HepG2 (cell line): Measurements from ENCODE around the gene VAV2. TPM values are rescaled to one million over a fixed set of nuclear protein-coding genes. Genes with fewer than 3 reads are reported as not detected.

ENCODE experiments used
- ATAC-seq: fragments of 200-7000 bp; cut with Tn5 transposase; 3 replicates; pipeline ENCODE4 v1.9.1; 2020; ENCODE audit warnings: mild to moderate bottlenecking, moderate library complexity
- BruUV-seq: library from RNA; stranded (reverse); fragments of 400-500 nt; replicated peaks from 2 replicates; lab custom pipeline; 2021; lab: Mats Ljungman, UMichigan
- CTCF ChIA-PET: fragments of 300-600 bp; formaldehyde crosslinking; extraction: SDS; loops from one replicate; lab custom pipeline; 2021; ENCODE audit warnings: low total read pairs, inconsistent platforms, low intra/inter-chr PET ratio; lab: Yijun Ruan, JAX
- POLR2A ChIA-PET: fragments of 350-600 bp; sonication (Branson Sonifier 250); formaldehyde crosslinking; loops from one replicate; lab custom pipeline; 2020; ENCODE audit warnings: antibody characterized with exemption, inconsistent platforms; lab: Yijun Ruan, JAX
- DNase-seq: peaks from one replicate; pipeline ENCODE4 v3.0.0-alpha.2; 2015; ENCODE audit warnings: low spot score
- FAIRE-seq: peaks from 3 replicates; lab custom pipeline; 2011; peaks lifted over from hg19 to GRCh38; lab: Jason Lieb, UNC
- H2AFZ ChIP-seq: one replicate; pipeline ENCODE4 v1.6.1; 2011; ENCODE audit warnings: low read length, inconsistent platforms
- H3K27ac ChIP-seq: fragments of 300-600 bp; 3 replicates; pipeline ENCODE4 v1.8.0; 2011; ENCODE audit warnings: mixed run types, mild to moderate bottlenecking, mixed read lengths, low read length, inconsistent platforms; ENCODE audit not compliant: insufficient read depth; ENCODE audit errors: extremely low read length
- H3K27me3 ChIP-seq, 2 experiments: fragments of 200-600 bp in 1 of 2; 2 replicates in 1 of 2; 3 replicates in 1 of 2; pipeline versions ENCODE4 v1.6.0 to v1.8.0; 2011; ENCODE audit warnings: low read length in 2 of 2, mild to moderate bottlenecking in 2 of 2, moderate library complexity in 2 of 2, inconsistent platforms in 1 of 2; ENCODE audit not compliant: insufficient read depth in 2 of 2, control insufficient read depth in 1 of 2
- H3K36me3 ChIP-seq, 2 experiments: fragments of 200-600 bp in 1 of 2; replicated peaks in 1 of 2; 2 replicates in 1 of 2; 3 replicates in 1 of 2; pipeline versions ENCODE4 v1.5.1 to v1.8.0; 2011; ENCODE audit warnings: low read length in 2 of 2, inconsistent platforms in 1 of 2; ENCODE audit not compliant: insufficient read depth in 2 of 2, control insufficient read depth in 1 of 2
- H3K4me1 ChIP-seq: 2 replicates; pipeline ENCODE4 v1.5.1; 2012; ENCODE audit warnings: low read length, inconsistent platforms; ENCODE audit not compliant: insufficient read depth
- H3K4me2 ChIP-seq: 2 replicates; pipeline ENCODE4 v1.6.0; 2011; ENCODE audit warnings: low read depth, low read length, inconsistent platforms
- H3K4me3 ChIP-seq, 3 experiments: fragments of 200-600 bp in 1 of 3; sonication (generic), shearing (Covaris generic) in 1 of 3; replicated peaks in 1 of 3; 2 replicates each; pipeline ENCODE4 v1.5.1; 2011 to 2016; ENCODE audit warnings: low read length in 3 of 3, inconsistent platforms in 2 of 3, low read depth in 2 of 3, mild to moderate bottlenecking in 2 of 3, control low read depth in 1 of 3, mixed read lengths in 1 of 3; ENCODE audit not compliant: insufficient read depth in 1 of 3
- H3K79me2 ChIP-seq: one replicate; pipeline ENCODE4 v1.6.1; 2011; ENCODE audit warnings: low read length, inconsistent platforms; ENCODE audit not compliant: insufficient read depth
- H3K9ac ChIP-seq: 2 replicates; pipeline ENCODE4 v1.6.0; 2011; ENCODE audit warnings: mild to moderate bottlenecking, low read depth, low read length, inconsistent platforms; ENCODE audit not compliant: insufficient read depth
- H3K9me3 ChIP-seq: 2 replicates; pipeline ENCODE4 v1.5.1; 2012; ENCODE audit warnings: mild to moderate bottlenecking, low read length
- H4K20me1 ChIP-seq: 2 replicates; pipeline ENCODE4 v1.6.0; 2011; ENCODE audit warnings: inconsistent platforms, mild to moderate bottlenecking, low read length, moderate library complexity; ENCODE audit not compliant: insufficient read depth
- AGO2 ChIP-seq: fragments of 200-400 bp; formaldehyde crosslinking; optimal IDR thresholded peaks from 2 replicates; pipeline ENCODE3; 2017; ENCODE audit warnings: mild to moderate bottlenecking, low read depth, low read length, moderate library complexity
- FOXP4 ChIP-seq: sonication (generic); formaldehyde crosslinking; IDR thresholded peaks from 2 replicates; pipeline ENCODE4 v1.4.0; 2020; ENCODE audit warnings: missing genetic modification reagents
- PHF20 ChIP-seq: sonication (generic); formaldehyde crosslinking; IDR thresholded peaks from 2 replicates; pipeline ENCODE4 v1.5.0; 2020; ENCODE audit warnings: mild to moderate bottlenecking, missing genetic modification reagents
- RAD51 ChIP-seq: fragments of 450-650 bp; IDR thresholded peaks from 2 replicates; pipeline ENCODE4 v1.6.1; 2016; ENCODE audit warnings: borderline replicate concordance
- RBAK ChIP-seq: sonication (generic); formaldehyde crosslinking; IDR thresholded peaks from 2 replicates; pipeline ENCODE4 v1.5.1; 2020; ENCODE audit warnings: mild to moderate bottlenecking, missing genetic modification reagents
- ZNF232 ChIP-seq: sonication (generic); formaldehyde crosslinking; IDR thresholded peaks from 2 replicates; pipeline ENCODE4 v1.4.0; 2020; ENCODE audit warnings: missing genetic modification reagents, borderline replicate concordance
- ZNF691 ChIP-seq: sonication (generic); formaldehyde crosslinking; IDR thresholded peaks from 2 replicates; pipeline ENCODE4 v1.4.0; 2020; ENCODE audit warnings: missing genetic modification reagents, low read depth, mild to moderate bottlenecking, borderline replicate concordance
- WGBS: methylation state at CpG from one replicate; pipeline ENCODE4 v1.1.6; 2017; ENCODE audit warnings: low lambda C conversion rate; 5-methylcytosine and 5-hydroxymethylcytosine counted together
- in situ Hi-C: cut with HindIII; loops from 2 replicates; pipeline ENCODE4 v1.10.0; 2017; ENCODE audit warnings: low pct_unique_long_range_greater_than_20kb; ENCODE audit not compliant: extremely low pct_ligation_motif_present
- intact Hi-C: fragments of 100-400 bp; cut with micrococcal nuclease; formaldehyde crosslinking; loops from one replicate; pipeline ENCODE4 v1.10.0; 2022; ENCODE audit not compliant: unreplicated experiment
- polyA plus RNA-seq, 8 experiments: library from polyadenylated mRNA; depleted of rRNA in 3 of 8; stranded (reverse) in 7 of 8; unstranded in 1 of 8; fragments of >200 nt; fragmentation: Illumina TruSeq in 4 of 8; extraction: Trizol in 4 of 8; gene quantifications; 2 replicates each; pipeline versions ENCODE4 v1.2.1 to v1.2.3, GENCODE V29; 2011 to 2016; ENCODE audit warnings: low read depth in 4 of 8, missing spikeins in 1 of 8, mixed read lengths in 1 of 8; ENCODE audit not compliant: insufficient read depth in 1 of 8
- total RNA-seq, 5 experiments: library from RNA; depleted of rRNA; stranded (reverse); fragments of >200 nt; fragmentation: Illumina TruSeq; extraction: Trizol; gene quantifications; 2 replicates each; pipeline ENCODE4 v1.2.3, GENCODE V29; 2016; ENCODE audit warnings: low read depth in 1 of 5
- TF ChIP-seq, protein P1 (sequence below): sonication (generic); formaldehyde crosslinking; IDR thresholded peaks from 2 replicates; pipeline ENCODE4 v1.8.0; 2022; ENCODE audit warnings: missing genetic modification reagents, mild to moderate bottlenecking, inconsistent platforms, borderline replicate concordance

VAV2 gene
- total and polyA plus RNA-seq, 2 of the 13 experiments (the other 11 are each of a cell fraction or from before 2014, with no cell fraction given) = 22.5 to 22.9 TPM

GRCh38 chr9:133763272-133764183 lies 228.6 kb downstream of the VAV2 start:
- Histone ChIP-seq H2AFZ (no peak overlapping the region), H3K27me3 (no peaks in the 10 kb centered on the region), H3K36me3 (peaks cover 11 to 48% of the 10 kb centered on the region in 2 experiments), H4K20me1 (no peaks in the 10 kb centered on the region), H3K9ac (no peak overlapping the region), H3K9me3 (no peaks in the 10 kb centered on the region), H3K4me3 (no peak overlapping the region), H3K4me1 (peaks cover 5% of the 10 kb centered on the region), H3K79me2 (no peaks in the 10 kb centered on the region), H3K27ac (no peak overlapping the region), H3K4me2 (no peak overlapping the region)
- DNase-seq (no peak), FAIRE-seq (no peak), ATAC-seq (no peak; the same call in 1 of the 3 replicates)
- WGBS = 97% methylated on average over 9 of the region's 26 CpGs
- CTCF ChIA-PET = no interaction called here
- in situ Hi-C loops (no loop called here), intact Hi-C loops (no loop called here)
- TF ChIP-seq, protein P1, sequence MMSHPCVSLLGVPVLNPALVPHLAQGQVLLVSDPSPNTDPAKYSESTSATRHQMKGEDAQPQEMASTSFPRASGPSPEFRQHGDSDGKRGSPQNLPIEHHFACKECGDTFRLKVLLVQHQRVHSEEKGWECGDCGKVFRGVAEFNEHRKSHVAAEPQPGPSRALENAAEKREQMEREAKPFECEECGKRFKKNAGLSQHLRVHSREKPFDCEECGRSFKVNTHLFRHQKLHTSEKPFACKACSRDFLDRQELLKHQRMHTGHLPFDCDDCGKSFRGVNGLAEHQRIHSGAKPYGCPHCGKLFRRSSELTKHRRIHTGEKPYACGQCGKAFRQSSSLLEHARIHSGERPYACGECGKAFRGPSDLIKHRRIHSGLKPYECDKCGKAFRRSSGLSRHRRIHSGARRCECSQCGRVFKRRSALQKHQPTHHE (CRISPR knock-in tag) = no peak
- TF ChIP-seq ZNF232 (CRISPR knock-in tag) (no peak), PHF20 (CRISPR knock-in tag) (no peak), AGO2 (peak; percentile 66), ZNF691 (CRISPR knock-in tag) (no peak), RBAK (CRISPR knock-in tag) (no peak), FOXP4 (CRISPR knock-in tag) (no peak), RAD51 (no peak)
- no TSS peak for BruUV-seq
- POLR2A ChIA-PET = no interaction called here
